Osteocyte (in vitro differentiated cells): ENCODE results near the gene ZFP92. TPM values are rescaled to one million over a fixed set of nuclear protein-coding genes. Genes with fewer than 3 reads are reported as not detected.

Experiments
- DNase-seq: peaks from one replicate; pipeline ENCODE4 v3.0.0; 2021; ENCODE audit warnings: mixed read lengths; ENCODE audit not compliant: unreplicated experiment; ENCODE audit errors: extremely low spot score
- H3K27ac Mint-ChIP-seq: one replicate; pipeline ENCODE4 v1.8.0; 2021; ENCODE audit warnings: mild to moderate bottlenecking, mixed read lengths; ENCODE audit not compliant: unreplicated experiment
- H3K27me3 Mint-ChIP-seq: one replicate; pipeline ENCODE4 v1.8.0; 2021; ENCODE audit warnings: mixed read lengths; ENCODE audit not compliant: unreplicated experiment
- H3K36me3 Mint-ChIP-seq: one replicate; pipeline ENCODE4 v1.8.0; 2021; ENCODE audit warnings: mixed read lengths; ENCODE audit not compliant: unreplicated experiment
- H3K4me1 Mint-ChIP-seq: one replicate; pipeline ENCODE4 v1.8.0; 2021; ENCODE audit warnings: mixed read lengths; ENCODE audit not compliant: unreplicated experiment
- H3K4me3 Mint-ChIP-seq: one replicate; pipeline ENCODE4 v1.8.0; 2021; ENCODE audit warnings: mild to moderate bottlenecking, moderate library complexity, mixed read lengths; ENCODE audit not compliant: unreplicated experiment
- H3K9me3 Mint-ChIP-seq: one replicate; pipeline ENCODE4 v1.8.0; 2021; ENCODE audit warnings: mixed read lengths; ENCODE audit not compliant: unreplicated experiment
- CTCF ChIP-seq: fragments of 200-600 bp; sonication (generic); IDR thresholded peaks from 2 replicates; pipeline ENCODE4 v1.5.0; 2021; ENCODE audit warnings: antibody characterized with exemption, mild to moderate bottlenecking, moderate library complexity
- long read RNA-seq: library from polyadenylated mRNA; unstranded; transcript quantifications from one replicate; pipeline ENCODE4 v2.0.0, GENCODE V29; 2021
- total RNA-seq: library from RNA; stranded (reverse); gene quantifications from 2 replicates; pipeline ENCODE4 v1.2.1, GENCODE V29; 2021

ZFP92 gene
- total RNA-seq, result 0.05 TPM in 2 replicates
- long read RNA-seq, result 0 reads

GRCh38 chrX:153411255-153411987 is at the start of gene ZFP92:
TSS of gene ZFP92 (plus strand) at chrX:153411472. CDS start at chrX:153418323, 6,851 bp downstream.
- no peaks in the 10 kb centered on the region for H3K4me1 Mint-ChIP-seq
- no peak within 1 kb of the TSS for H3K27ac Mint-ChIP-seq
- no peaks in the 10 kb centered on the region for H3K9me3 Mint-ChIP-seq
- no peak for DNase-seq
- H3K4me3 Mint-ChIP-seq, result no peak within 1 kb of the TSS
- no peak for TF ChIP-seq CTCF
- H3K36me3 Mint-ChIP-seq, result no peaks in the 10 kb centered on the region
- peaks cover 7% of the 10 kb centered on the region for H3K27me3 Mint-ChIP-seq

GRCh38 chrX:153361781-153362397 is 49.4 kb upstream of the ZFP92 start:
- TF ChIP-seq CTCF, result no peak
- Mint-ChIP-seq H3K27ac (no peak overlapping the region), H3K27me3 (peaks cover 13% of the 10 kb centered on the region), H3K36me3 (no peaks in the 10 kb centered on the region), H3K4me3 (no peak overlapping the region), H3K4me1 (no peaks in the 10 kb centered on the region), H3K9me3 (peaks cover 11% of the 10 kb centered on the region)
- DNase-seq, result no peak

- Mint-ChIP-seq H3K4me3 (no peak overlapping the region), H3K27me3 (peaks cover 16% of the 10 kb centered on the region), H3K9me3 (peaks cover 5% of the 10 kb centered on the region), H3K4me1 (peaks cover 1% of the 10 kb centered on the region), H3K27ac (no peak overlapping the region), H3K36me3 (no peaks in the 10 kb centered on the region)
- DNase-seq, result no peak
- TF ChIP-seq CTCF, result no peak
Observed at GRCh38 chrX:153365670-153366069, 45.6 kb upstream of the ZFP92 start.

GRCh38 chrX:153366119-153366518 is 45.2 kb upstream of the ZFP92 start:
- Mint-ChIP-seq H3K27ac (no peak overlapping the region), H3K36me3 (no peaks in the 10 kb centered on the region), H3K27me3 (peaks cover 16% of the 10 kb centered on the region), H3K9me3 (peaks cover 5% of the 10 kb centered on the region), H3K4me3 (no peak overlapping the region), H3K4me1 (peaks cover 1% of the 10 kb centered on the region)
- no peak for DNase-seq
- no peak for TF ChIP-seq CTCF

GRCh38 chrX:153366878-153367538 is 44.3 kb upstream of the ZFP92 start:
- no peak for DNase-seq
- no peak for TF ChIP-seq CTCF
- Mint-ChIP-seq H3K4me3 (no peak overlapping the region), H3K9me3 (peaks cover 5% of the 10 kb centered on the region), H3K36me3 (no peaks in the 10 kb centered on the region), H3K27ac (no peak overlapping the region), H3K27me3 (peaks cover 16% of the 10 kb centered on the region), H3K4me1 (peaks cover 1% of the 10 kb centered on the region)
